WTC11 (cell line): ENCODE data around the gene LTA. TPM values are rescaled to one million over a fixed set of nuclear protein-coding genes. Genes with fewer than 3 reads are reported as not detected.

Experiments
- CREB1 ChIP-seq: sonication (generic); formaldehyde crosslinking; IDR thresholded peaks from 2 replicates; pipeline ENCODE4 v1.8.0; 2023; ENCODE audit warnings: mild to moderate bottlenecking, missing genetic modification reagents
- CREM ChIP-seq: sonication (generic); formaldehyde crosslinking; IDR thresholded peaks from 2 replicates; pipeline ENCODE4 v1.8.1; 2022; ENCODE audit warnings: mild to moderate bottlenecking, missing genetic modification reagents, moderate library complexity
- E2F5 ChIP-seq: sonication (generic); formaldehyde crosslinking; IDR thresholded peaks from 2 replicates; pipeline ENCODE4 v1.8.1; 2022; ENCODE audit warnings: mild to moderate bottlenecking, moderate library complexity, missing genetic modification reagents
- ESRRA ChIP-seq: sonication (generic); formaldehyde crosslinking; IDR thresholded peaks from 2 replicates; pipeline ENCODE4 v1.8.1; 2022; ENCODE audit warnings: mild to moderate bottlenecking, missing genetic modification reagents, borderline replicate concordance
- IRF1 ChIP-seq: sonication (generic); formaldehyde crosslinking; IDR thresholded peaks from 2 replicates; pipeline ENCODE4 v1.8.0; 2023; ENCODE audit warnings: missing genetic modification reagents
- PRRX2 ChIP-seq: fragments of 250-450 bp; sonication (Bioruptor Pico); IDR thresholded peaks from 2 replicates; pipeline ENCODE4 v1.8.0; 2021; ENCODE audit warnings: mild to moderate bottlenecking
- TEAD4 ChIP-seq: sonication (generic); formaldehyde crosslinking; IDR thresholded peaks from 2 replicates; pipeline ENCODE4 v1.8.0; 2022; ENCODE audit warnings: mild to moderate bottlenecking, missing genetic modification reagents
- USF1 ChIP-seq: sonication (generic); formaldehyde crosslinking; IDR thresholded peaks from 2 replicates; pipeline ENCODE4 v1.8.0; 2022; ENCODE audit warnings: mild to moderate bottlenecking, missing genetic modification reagents
- ZNF263 ChIP-seq: sonication (generic); formaldehyde crosslinking; IDR thresholded peaks from 2 replicates; pipeline ENCODE4 v1.8.1; 2022; ENCODE audit warnings: low read depth, mild to moderate bottlenecking, moderate library complexity, missing genetic modification reagents
- ZNF281 ChIP-seq: sonication (generic); formaldehyde crosslinking; IDR thresholded peaks from 2 replicates; pipeline ENCODE4 v1.8.0; 2023; ENCODE audit warnings: mild to moderate bottlenecking, missing genetic modification reagents
- ZNF396 ChIP-seq: fragments of 250-450 bp; sonication (Bioruptor Pico); IDR thresholded peaks from 2 replicates; pipeline ENCODE4 v1.8.0; 2021; ENCODE audit warnings: mild to moderate bottlenecking, moderate library complexity, borderline replicate concordance
- ZNF532 ChIP-seq: fragments of 250-450 bp; sonication (Bioruptor Pico); IDR thresholded peaks from 2 replicates; pipeline ENCODE4 v1.9.0; 2021; ENCODE audit warnings: mild to moderate bottlenecking, borderline replicate concordance
- total RNA-seq: library from RNA; stranded (reverse); gene quantifications from 3 replicates; pipeline ENCODE4 v1.2.3, GENCODE V29; 2021
- TF ChIP-seq, protein P1 (sequence below): sonication (generic); formaldehyde crosslinking; IDR thresholded peaks from 2 replicates; pipeline ENCODE4 v1.8.0; 2022; ENCODE audit warnings: mild to moderate bottlenecking, missing genetic modification reagents
- TF ChIP-seq, protein P2 (sequence below): sonication (generic); formaldehyde crosslinking; IDR thresholded peaks from 2 replicates; pipeline ENCODE4 v1.8.1; 2023; ENCODE audit warnings: mild to moderate bottlenecking, moderate library complexity, missing genetic modification reagents

The LTA gene
- total RNA-seq, 1 experiment from 2014 or later: 0.46 TPM

- no peak for TF ChIP-seq IRF1 (CRISPR knock-in tag)
- TF ChIP-seq ZNF532: no peak
- TF ChIP-seq, protein P1, sequence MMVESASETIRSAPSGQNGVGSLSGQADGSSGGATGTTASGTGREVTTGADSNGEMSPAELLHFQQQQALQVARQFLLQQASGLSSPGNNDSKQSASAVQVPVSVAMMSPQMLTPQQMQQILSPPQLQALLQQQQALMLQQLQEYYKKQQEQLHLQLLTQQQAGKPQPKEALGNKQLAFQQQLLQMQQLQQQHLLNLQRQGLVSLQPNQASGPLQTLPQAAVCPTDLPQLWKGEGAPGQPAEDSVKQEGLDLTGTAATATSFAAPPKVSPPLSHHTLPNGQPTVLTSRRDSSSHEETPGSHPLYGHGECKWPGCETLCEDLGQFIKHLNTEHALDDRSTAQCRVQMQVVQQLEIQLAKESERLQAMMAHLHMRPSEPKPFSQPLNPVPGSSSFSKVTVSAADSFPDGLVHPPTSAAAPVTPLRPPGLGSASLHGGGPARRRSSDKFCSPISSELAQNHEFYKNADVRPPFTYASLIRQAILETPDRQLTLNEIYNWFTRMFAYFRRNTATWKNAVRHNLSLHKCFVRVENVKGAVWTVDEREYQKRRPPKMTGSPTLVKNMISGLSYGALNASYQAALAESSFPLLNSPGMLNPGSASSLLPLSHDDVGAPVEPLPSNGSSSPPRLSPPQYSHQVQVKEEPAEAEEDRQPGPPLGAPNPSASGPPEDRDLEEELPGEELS: 0 out of 2 replicates have a peak, but pooled peaks have one; percentile 24
- TF ChIP-seq, protein P2, sequence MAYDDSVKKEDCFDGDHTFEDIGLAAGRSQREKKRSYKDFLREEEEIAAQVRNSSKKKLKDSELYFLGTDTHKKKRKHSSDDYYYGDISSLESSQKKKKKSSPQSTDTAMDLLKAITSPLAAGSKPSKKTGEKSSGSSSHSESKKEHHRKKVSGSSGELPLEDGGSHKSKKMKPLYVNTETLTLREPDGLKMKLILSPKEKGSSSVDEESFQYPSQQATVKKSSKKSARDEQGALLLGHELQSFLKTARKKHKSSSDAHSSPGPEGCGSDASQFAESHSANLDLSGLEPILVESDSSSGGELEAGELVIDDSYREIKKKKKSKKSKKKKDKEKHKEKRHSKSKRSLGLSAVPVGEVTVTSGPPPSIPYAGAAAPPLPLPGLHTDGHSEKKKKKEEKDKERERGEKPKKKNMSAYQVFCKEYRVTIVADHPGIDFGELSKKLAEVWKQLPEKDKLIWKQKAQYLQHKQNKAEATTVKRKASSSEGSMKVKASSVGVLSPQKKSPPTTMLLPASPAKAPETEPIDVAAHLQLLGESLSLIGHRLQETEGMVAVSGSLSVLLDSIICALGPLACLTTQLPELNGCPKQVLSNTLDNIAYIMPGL (CRISPR knock-in tag): peak; percentile 100
- peak; percentile 70; the same call in 1 of the 2 replicates for TF ChIP-seq ESRRA (CRISPR knock-in tag)
- TF ChIP-seq CREB1 (CRISPR knock-in tag): 0 out of 2 replicates have a peak, but pooled peaks have one; percentile 38
- TF ChIP-seq ZNF281: 0 out of 2 replicates have a peak, but pooled peaks have one; percentile 46
- peak; percentile 37; the same call in 1 of the 2 replicates for TF ChIP-seq E2F5 (CRISPR knock-in tag)
- TF ChIP-seq USF1 (CRISPR knock-in tag): peak; percentile 10; the same call in 1 of the 2 replicates
- no peak for TF ChIP-seq TEAD4
- no peak for TF ChIP-seq ZNF396 (CRISPR knock-in tag)
- peak; percentile 56; the same call in 1 of the 2 replicates for TF ChIP-seq ZNF263 (CRISPR knock-in tag)
- peak; percentile 55; the same call in 1 of the 2 replicates for TF ChIP-seq CREM (CRISPR knock-in tag)
- TF ChIP-seq PRRX2 (CRISPR knock-in tag): 0 out of 2 replicates have a peak, but pooled peaks have one; percentile 43
Observed at GRCh38 chr6:31580807-31581433, 8.8 kb downstream of the LTA start (continued).
